Fibroblast of the aortic adventitia (primary cell): ENCODE measurements around the gene NLRP9. TPM values are rescaled to one million over a fixed set of nuclear protein-coding genes. Genes with fewer than 3 reads are reported as not detected.

ENCODE experiments used
- DNase-seq: peaks from one replicate; pipeline ENCODE4 v3.0.0-alpha.2; 2010; ENCODE audit warnings: low read depth
- H3K4me3 ChIP-seq: 2 replicates; pipeline ENCODE4 v1.5.1; 2011; ENCODE audit warnings: low read depth, mild to moderate bottlenecking, control low read depth, low read length, moderate library complexity
- total RNA-seq: library from RNA; depleted of rRNA; stranded (reverse); fragments of >200 nt; gene quantifications from 2 replicates; pipeline ENCODE4 v1.2.3, GENCODE V29; 2012; ENCODE audit warnings: low replicate concordance
- TF ChIP-seq, protein P1 (sequence below): IDR thresholded peaks from 2 replicates; pipeline ENCODE4 v1.5.1; 2011; ENCODE audit warnings: mild to moderate bottlenecking, low read length, control low read depth, inconsistent platforms; ENCODE audit not compliant: insufficient read depth

Gene NLRP9
- total RNA-seq, 1 donor, result not detected

DNA sequence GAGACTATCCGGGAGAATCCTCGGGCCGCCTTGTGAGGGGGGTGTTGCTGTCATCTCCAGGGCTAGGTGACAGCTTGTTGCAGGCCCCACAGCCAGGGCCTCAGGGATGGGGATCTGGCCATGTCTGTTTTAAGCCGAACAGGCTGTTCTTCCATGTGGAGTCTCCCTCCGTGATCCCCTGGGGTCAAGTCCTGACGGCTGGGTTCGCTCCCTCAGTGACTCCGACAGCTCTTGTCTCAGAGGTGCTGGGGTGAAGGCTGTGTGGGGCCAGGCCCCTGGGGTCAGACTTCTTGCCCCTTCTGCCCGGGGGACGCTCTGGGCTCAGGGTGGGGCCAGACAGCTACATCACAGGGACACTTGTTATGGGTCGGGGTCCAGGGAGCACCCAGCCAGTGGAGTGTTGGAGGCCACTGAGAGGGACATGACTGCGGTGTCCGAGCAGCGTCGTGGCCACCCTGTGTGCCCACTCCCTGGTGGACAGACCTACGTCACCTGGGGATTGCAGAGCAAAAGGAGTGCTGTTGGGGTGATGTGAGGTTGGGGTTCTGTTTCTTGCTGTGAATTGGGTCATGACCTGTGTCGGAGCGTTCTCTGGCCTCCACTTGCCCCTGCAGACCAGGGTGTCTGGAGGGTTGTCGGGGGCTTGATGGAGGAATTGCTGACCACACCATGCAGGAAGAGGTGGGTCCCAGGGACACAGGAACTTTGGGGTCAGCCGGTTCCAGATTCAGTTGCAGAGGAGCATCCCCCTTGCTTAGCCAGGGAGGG lies 41.7 kb downstream of the NLRP9 start:
- TF ChIP-seq, protein P1, sequence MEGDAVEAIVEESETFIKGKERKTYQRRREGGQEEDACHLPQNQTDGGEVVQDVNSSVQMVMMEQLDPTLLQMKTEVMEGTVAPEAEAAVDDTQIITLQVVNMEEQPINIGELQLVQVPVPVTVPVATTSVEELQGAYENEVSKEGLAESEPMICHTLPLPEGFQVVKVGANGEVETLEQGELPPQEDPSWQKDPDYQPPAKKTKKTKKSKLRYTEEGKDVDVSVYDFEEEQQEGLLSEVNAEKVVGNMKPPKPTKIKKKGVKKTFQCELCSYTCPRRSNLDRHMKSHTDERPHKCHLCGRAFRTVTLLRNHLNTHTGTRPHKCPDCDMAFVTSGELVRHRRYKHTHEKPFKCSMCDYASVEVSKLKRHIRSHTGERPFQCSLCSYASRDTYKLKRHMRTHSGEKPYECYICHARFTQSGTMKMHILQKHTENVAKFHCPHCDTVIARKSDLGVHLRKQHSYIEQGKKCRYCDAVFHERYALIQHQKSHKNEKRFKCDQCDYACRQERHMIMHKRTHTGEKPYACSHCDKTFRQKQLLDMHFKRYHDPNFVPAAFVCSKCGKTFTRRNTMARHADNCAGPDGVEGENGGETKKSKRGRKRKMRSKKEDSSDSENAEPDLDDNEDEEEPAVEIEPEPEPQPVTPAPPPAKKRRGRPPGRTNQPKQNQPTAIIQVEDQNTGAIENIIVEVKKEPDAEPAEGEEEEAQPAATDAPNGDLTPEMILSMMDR, result no peak
- DNase-seq, result no peak
- H3K4me3 ChIP-seq, result no peak overlapping the region

DNA sequence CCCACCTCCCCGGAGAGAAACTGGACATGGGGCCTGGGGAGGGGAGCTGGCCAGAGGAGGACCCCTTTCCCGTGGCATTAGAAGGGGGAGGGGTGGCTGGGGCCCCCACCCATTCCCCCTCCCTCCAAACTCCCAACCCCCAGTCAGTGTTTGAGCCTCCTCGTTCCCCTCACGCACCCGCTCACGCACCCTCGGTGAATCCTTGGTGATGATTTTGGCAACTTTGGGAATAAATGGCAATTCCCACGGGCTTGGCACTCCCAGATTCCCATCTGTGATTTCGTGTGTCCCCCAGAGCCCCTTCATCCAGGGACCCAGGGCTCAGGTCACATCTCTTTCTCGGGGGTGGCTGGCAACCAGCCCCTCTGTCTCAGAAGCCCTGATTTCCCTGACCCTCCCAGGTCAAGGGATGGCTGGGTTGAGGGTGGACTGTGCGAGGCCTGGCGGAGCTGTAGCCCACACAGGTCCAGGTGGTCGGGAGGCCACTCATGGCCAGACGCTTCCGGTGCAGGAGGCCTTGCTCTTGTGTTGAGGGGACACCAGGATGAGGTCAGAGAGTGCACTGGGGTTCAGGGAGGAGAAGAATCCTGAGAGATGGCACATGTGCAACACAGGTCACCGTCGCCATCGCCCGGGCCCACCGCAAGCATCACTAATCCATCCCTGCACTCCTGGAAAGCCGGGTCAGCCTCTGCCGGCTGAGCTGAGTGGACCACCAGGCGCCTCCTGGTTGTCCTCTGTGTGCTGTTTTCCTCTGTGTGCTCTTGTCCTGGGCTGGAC lies 42.5 kb downstream of the NLRP9 start:
- TF ChIP-seq, protein P1, result no peak
- DNase-seq, result no peak
- H3K4me3 ChIP-seq, result no peak overlapping the region

DNA sequence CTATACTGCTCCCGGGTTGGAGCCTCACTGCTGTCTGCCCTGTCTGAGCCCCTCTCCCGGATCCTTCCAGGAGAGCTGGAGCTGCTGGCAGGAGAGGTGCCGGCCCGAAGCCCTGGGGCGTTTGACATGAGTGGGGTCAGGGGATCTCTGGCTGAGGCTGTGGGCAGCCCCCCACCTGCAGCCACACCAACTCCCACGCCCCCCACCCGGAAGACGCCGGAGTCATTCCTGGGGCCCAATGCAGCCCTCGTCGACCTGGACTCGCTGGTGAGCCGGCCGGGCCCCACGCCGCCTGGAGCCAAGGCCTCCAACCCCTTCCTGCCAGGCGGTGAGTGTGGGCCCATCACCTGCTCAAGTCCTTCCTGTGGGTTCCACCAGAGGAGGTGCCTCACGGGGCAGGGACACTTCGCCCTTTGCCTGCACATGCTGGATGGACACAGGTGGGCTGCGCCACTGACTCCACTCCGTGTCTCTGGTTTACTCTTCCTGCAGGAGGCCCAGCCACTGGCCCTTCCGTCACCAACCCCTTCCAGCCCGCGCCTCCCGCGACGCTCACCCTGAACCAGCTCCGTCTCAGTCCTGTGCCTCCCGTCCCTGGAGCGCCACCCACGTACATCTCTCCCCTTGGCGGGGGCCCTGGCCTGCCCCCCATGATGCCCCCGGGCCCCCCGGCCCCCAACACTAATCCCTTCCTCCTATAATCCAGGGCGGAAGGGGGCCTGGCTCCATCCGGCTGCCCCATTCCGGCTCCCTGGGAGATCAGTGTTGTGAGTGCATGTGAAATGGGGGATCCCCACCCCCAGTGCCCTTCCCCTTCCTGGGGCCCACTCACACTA lies 43.3 kb downstream of the NLRP9 start:
- DNase-seq, result no peak
- TF ChIP-seq, protein P1, result no peak

DNA sequence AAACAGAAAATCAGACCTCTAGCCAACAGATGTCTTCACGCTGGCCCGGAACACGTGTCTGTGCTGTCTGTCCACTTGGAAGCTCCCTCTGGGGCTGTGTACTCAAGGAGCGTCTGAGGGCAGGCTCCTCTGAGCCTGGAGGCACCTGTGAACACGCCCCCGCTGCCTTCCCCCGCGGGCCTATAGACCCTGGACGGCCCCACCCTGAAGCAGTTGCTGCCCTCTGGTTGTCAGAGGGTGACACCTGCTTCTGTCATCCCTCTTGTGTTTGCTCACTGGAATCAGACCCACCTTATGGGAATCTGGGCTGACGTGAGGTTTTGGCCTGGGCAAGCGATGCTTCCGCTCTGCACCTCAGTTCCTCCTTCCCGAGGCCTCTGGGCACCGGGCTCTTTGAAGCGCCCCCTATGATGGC lies 44.0 kb downstream of the NLRP9 start:
- DNase-seq, result no peak
- no peak overlapping the region for H3K4me3 ChIP-seq
- TF ChIP-seq, protein P1, result no peak

More for the DNA sequence above, 43.3 kb downstream of the NLRP9 start:
- no peak overlapping the region for H3K4me3 ChIP-seq

DNA sequence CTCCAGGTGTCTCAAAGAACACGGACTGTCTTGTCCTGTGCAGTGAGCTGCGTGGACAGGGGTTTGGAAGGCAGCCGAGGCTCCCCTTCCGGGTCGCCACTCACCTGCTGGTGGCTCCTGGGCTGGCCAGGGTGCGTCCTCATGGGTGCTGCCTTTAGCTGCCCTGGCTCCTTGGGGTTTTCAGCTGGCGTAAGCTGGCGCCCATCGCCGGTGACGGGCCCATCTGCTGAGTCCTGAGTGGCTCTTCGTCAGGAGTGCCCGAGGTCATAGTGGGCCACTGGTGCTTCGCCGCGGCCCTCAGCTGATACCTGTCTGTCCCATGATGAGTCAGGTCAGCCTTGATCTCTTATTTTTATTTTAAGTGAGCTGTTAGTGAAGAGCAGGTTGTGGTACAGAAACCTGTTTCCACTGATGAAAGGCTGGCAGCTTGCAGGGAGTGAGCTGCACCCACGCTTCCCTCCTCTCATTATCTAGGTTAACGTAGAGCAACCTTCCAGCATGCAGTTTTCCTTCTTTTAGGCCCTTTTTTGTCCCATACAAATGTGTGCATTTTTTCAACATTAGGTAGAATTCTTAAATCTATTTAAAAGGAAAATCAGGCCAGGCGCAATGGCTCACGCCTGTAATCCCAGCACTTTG lies 44.7 kb downstream of the NLRP9 start:
- no peak for DNase-seq

DNA sequence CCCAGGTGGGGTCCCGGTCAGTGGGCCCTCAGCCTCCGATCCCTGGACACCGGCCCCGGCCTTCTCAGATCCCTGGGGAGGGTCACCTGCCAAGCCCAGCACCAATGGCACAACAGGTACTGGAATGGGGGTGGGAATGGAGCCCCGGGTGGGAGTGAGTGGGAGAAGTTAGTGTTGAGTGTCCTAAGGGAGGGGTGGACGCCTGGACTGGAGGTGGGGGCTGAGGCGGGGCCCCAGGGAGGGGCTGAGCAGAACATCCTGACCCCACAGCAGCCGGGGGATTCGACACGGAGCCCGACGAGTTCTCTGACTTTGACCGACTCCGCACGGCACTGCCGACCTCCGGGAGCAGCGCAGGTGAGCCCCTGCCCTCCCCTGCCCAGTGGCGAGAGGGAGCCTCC lies 45.5 kb downstream of the NLRP9 start:
- H3K4me3 ChIP-seq, result no peak overlapping the region
- no peak for DNase-seq
- TF ChIP-seq, protein P1, result no peak

More for the DNA sequence above, 44.7 kb downstream of the NLRP9 start:
- no peak overlapping the region for H3K4me3 ChIP-seq
- TF ChIP-seq, protein P1, result no peak
